Subcutaneous adipose tissue (tissue), 4 donors: ENCODE measurements around the gene ADAM29. TPM values are rescaled to one million over a fixed set of nuclear protein-coding genes. Genes with fewer than 3 reads are reported as not detected.

ENCODE experiments used
- CTCF ChIP-seq: fragments of 450-650 bp; IDR thresholded peaks from one replicate; pipeline ENCODE4 v1.5.1; 2016; ENCODE audit warnings: low read depth, mild to moderate bottlenecking, control low read depth, antibody characterized with exemption, moderate library complexity
- total RNA-seq, 4 donors: library from RNA; depleted of rRNA; stranded (reverse); fragments of >200 nt; gene quantifications; one replicate each; pipeline ENCODE4 v1.1.0, GENCODE V29; 2016

The ADAM29 gene
- not detected for total RNA-seq

DNA sequence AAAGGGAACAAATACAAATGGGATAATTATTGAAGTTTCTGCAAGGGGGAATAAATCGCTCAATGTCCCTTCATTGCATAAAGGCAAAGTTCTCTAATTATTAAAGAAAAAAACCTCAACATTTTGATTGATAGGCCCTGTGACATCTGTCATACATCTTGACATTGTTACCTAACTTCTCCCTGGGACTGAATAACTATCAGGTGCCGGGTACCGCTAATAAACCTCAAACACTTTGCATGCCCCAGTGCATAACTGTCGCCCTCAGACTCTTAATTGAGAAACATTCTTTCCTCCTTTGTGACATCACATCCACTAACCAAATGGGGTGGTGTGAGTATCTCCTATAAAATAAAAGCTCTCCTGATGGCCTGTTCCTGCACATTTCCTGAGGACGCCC lies at the start of gene ADAM29:
ADAM29 (plus strand) TSS at position 301 of the 400 bp plus-strand sequence. CDS start 57,168 bp downstream, outside the sequence.
- TF ChIP-seq CTCF: no peak

DNA sequence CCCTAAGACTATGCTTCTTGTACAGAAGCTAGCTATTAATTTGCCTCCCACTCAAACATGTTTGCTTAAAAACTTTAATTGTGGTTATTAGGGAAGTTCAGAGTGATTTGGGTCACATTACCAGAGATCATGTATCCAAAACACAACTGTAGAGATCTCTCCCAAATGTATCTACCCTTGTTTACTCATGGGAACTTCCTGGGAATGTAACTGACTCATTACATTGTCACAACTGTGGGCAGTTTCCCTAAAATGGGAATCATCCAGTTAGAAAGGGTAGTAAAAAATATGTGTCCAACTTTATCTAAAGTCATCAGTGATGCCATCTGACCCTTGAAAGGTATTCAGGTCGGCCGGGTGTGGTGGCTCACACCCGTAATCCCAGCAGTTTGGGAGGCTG lies 48.8 kb upstream of the ADAM29 start:
- no peak for TF ChIP-seq CTCF

DNA sequence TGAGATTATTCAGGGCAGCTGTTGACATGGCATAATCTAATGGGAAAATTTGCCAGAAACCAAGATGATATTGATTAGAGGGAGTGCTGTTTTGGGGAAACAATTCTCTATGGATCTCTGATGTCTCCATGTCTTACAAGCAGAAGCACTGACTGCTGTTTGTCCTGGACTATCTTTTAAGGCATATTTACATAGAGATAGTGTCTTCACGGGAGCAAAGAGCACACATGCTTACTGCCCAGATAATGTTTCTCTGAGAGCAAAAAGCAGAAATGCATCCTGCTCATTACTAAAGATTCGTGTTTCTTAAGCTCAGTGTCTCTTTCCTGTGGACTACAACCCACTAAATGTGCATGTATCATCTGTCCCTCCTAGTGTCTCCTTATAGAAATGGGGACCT lies 47.8 kb upstream of the ADAM29 start:
- TF ChIP-seq CTCF: no peak

GRCh38 chr4:174871407-174871806 lies 46.8 kb upstream of the ADAM29 start:
- TF ChIP-seq CTCF: no peak

DNA sequence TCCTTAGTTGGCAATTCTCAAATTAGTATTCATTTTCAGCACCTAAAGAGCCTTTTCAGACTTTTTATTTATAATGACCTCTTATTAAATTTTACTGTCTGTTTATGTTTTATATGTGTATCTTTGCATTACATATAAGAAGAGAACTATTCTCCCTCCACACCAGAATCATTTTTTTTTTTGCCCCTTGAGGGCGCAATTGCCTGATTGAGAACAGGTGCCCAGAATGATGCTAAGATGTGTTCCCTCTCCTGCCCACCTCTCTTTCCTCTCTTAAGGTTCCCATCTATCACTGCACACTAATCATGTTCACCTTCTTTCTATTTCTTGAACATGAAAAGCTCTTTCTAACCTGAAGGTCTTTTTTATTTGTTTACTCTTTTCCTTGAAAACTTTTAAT lies 44.2 kb upstream of the ADAM29 start:
- no peak for TF ChIP-seq CTCF

- no peak for TF ChIP-seq CTCF
These were observed 43.3 kb upstream of the ADAM29 start for GRCh38 chr4:174874898-174875297.

DNA sequence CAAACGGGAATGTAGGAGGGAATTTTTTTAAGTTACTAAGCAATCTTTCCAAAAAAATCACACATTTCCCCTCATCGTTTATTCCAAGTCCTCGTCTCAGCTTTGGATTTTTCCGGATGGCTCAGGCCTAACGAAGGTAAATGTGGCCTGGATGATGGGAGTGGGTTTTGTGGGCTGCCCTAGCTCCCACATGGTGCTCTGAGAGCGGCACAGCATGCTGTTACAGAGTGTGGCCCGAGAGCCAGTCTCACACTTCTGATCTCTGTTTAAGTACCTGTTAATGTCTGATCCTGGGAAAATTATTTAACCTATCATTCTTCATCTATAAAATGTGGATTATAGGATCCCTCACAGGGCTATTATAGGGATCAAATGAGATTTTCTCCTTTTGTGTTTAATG lies 38.2 kb upstream of the ADAM29 start:
- no peak for TF ChIP-seq CTCF
